ENCODE measurements around the gene ADH4. TPM values are rescaled to one million over a fixed set of nuclear protein-coding genes. Genes with fewer than 3 reads are reported as not detected.
"Not testable (repeated sequence)": the region's sequence is repeated elsewhere in the genome, so short reads cannot be mapped to it uniquely, and the experiment has no call there.

Gene ADH4
- total and polyA plus RNA-seq, 2 donors (not counting 3 experiments of a cell fraction or from before 2014, with no cell fraction given) = not detected

DNA sequence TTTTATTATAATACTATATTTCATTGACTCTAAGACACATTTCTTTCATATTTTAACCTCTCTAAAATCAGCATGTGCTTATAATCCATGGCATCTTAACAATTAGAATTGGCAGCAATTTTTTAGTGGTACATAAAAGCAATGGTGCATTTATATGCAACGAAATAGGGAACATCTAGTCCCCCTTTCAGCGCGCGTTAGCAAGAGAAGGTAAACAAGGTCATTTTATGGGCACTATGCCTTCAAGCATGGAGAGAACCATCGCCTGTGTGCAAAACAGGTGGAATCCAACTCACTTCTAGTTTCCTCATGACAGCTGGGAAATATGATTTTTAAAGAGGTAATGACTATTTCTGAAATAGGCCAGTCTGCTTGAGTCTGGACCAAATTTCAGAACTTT is 61.9 kb downstream of the ADH4 start:
- TF ChIP-seq, protein P1, sequence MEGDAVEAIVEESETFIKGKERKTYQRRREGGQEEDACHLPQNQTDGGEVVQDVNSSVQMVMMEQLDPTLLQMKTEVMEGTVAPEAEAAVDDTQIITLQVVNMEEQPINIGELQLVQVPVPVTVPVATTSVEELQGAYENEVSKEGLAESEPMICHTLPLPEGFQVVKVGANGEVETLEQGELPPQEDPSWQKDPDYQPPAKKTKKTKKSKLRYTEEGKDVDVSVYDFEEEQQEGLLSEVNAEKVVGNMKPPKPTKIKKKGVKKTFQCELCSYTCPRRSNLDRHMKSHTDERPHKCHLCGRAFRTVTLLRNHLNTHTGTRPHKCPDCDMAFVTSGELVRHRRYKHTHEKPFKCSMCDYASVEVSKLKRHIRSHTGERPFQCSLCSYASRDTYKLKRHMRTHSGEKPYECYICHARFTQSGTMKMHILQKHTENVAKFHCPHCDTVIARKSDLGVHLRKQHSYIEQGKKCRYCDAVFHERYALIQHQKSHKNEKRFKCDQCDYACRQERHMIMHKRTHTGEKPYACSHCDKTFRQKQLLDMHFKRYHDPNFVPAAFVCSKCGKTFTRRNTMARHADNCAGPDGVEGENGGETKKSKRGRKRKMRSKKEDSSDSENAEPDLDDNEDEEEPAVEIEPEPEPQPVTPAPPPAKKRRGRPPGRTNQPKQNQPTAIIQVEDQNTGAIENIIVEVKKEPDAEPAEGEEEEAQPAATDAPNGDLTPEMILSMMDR (IDR thresholded peaks at IDR 0.05; ENCODE audit: extremely low read depth in 1 of 2, insufficient read depth in 1 of 2, low read depth in 1 of 2, low read length in 2 of 2) = no peak
- no peak for TF ChIP-seq GATA2 (IDR thresholded peaks at IDR 0.05; ENCODE audit: insufficient read depth, insufficient read length, low read depth, low read length)
- TF ChIP-seq MYC (IDR thresholded peaks at IDR 0.05; ENCODE audit: low read depth, low read length) = no peak
- no peak overlapping the region for H3K9ac ChIP-seq (replicated peaks; ENCODE audit: extremely low read depth, insufficient read depth, low read length)
- no peaks in the 10 kb centered on the region for H3K9me1 ChIP-seq (replicated peaks; ENCODE audit: control insufficient read depth, extremely low read depth, insufficient read depth, low read length)
- FAIRE-seq (no peak), DNase-seq (ENCODE audit: low read depth, low spot score) (no peak)
- intact Hi-C loops (cut with micrococcal nuclease) = loop anchor here (10.0 kb wide), 1 partner anchor 427 kb away; the partner anchor contains the start of gene TSPAN5
- peaks cover 12% of the 10 kb centered on the region for H3K79me2 ChIP-seq (ENCODE audit: control insufficient read depth, insufficient read depth, low read length)
- no peak overlapping the region for H2AFZ ChIP-seq (ENCODE audit: low read depth, low read length)
- H3K4me1 ChIP-seq (ENCODE audit: control insufficient read depth, extremely low read depth, insufficient read depth, low read length) = no peaks in the 10 kb centered on the region
- H4K20me1 ChIP-seq (replicated peaks; ENCODE audit: control insufficient read depth, extremely low read depth, insufficient read depth, low read length) = no peaks in the 10 kb centered on the region
- no peaks in the 10 kb centered on the region for H3K27me3 ChIP-seq (ENCODE audit: control insufficient read depth in 2 of 2, insufficient read depth in 2 of 2, low read length in 2 of 2)
- no peak overlapping the region for H3K4me3 ChIP-seq (replicated peaks in 1 of 3; ENCODE audit: insufficient read depth in 1 of 3, low read depth in 1 of 3, low read length in 3 of 3)
- H3K9me3 ChIP-seq (replicated peaks; ENCODE audit: control insufficient read depth, insufficient read depth, low read length) = no peaks in the 10 kb centered on the region
- no peak overlapping the region for H3K27ac ChIP-seq (ENCODE audit: insufficient read depth, low read depth, low read length)
- ChIA-PET CTCF (no interaction called here), POLR2A (no interaction called here)
- dilution Hi-C loops (cut with MboI; ENCODE audit: extremely low pct_ligation_motif_present, low sequenced_read_pairs) = no loop called here
- H3K4me2 ChIP-seq (ENCODE audit: insufficient read depth, low read length) = no peak overlapping the region
- BruUV-seq (replicated peaks) = no TSS peak
- H3K36me3 ChIP-seq (ENCODE audit: control insufficient read depth in 2 of 2, extremely low read depth in 1 of 2, insufficient read depth in 2 of 2, low read length in 2 of 2) = peaks cover 16 to 17% of the 10 kb centered on the region in 2 experiments

DNA sequence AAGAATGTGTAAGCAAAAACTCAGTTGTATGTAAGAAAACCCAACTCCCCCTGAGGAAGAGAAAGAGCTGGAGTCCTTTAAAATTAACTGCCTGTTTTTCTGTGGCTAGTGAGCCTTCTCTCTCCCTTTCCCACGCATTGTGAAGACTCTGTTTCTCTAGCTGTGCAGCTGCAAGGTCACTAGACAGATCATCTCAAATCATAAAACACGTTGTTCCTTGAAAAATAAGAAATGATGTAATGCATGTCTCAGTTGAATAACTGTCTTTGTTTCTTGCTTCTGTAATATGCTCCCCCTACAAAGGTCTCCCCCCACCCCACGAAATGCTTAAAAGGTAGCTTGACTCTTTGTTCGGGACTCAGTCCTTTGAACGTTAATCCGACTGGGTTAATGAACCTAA is 63.2 kb downstream of the ADH4 start:
- H4K20me1 ChIP-seq (replicated peaks; ENCODE audit: control insufficient read depth, extremely low read depth, insufficient read depth, low read length); H3K4me3 ChIP-seq (replicated peaks in 1 of 3; ENCODE audit: insufficient read depth in 1 of 3, low read depth in 1 of 3, low read length in 3 of 3); POLR2A ChIA-PET; H3K9ac ChIP-seq (replicated peaks; ENCODE audit: extremely low read depth, insufficient read depth, low read length); H3K4me1 ChIP-seq (ENCODE audit: control insufficient read depth, extremely low read depth, insufficient read depth, low read length); H3K9me1 ChIP-seq (replicated peaks; ENCODE audit: control insufficient read depth, extremely low read depth, insufficient read depth, low read length); H3K9me3 ChIP-seq (replicated peaks; ENCODE audit: control insufficient read depth, insufficient read depth, low read length); H2AFZ ChIP-seq (ENCODE audit: low read depth, low read length); H3K79me2 ChIP-seq (ENCODE audit: control insufficient read depth, insufficient read depth, low read length); H3K27me3 ChIP-seq (ENCODE audit: control insufficient read depth in 2 of 2, insufficient read depth in 2 of 2, low read length in 2 of 2); BruUV-seq (replicated peaks); FAIRE-seq; dilution Hi-C loops (cut with MboI; ENCODE audit: extremely low pct_ligation_motif_present, low sequenced_read_pairs); H3K27ac ChIP-seq (ENCODE audit: insufficient read depth, low read depth, low read length); DNase-seq (ENCODE audit: low read depth, low spot score); H3K4me2 ChIP-seq (ENCODE audit: insufficient read depth, low read length): not testable (repeated sequence)
- intact Hi-C loops (cut with micrococcal nuclease) = loop anchor here (10.0 kb wide), 1 partner anchor 426 kb away; the partner anchor contains the start of gene TSPAN5
- CTCF ChIA-PET = interaction anchor here (1.5 kb wide), 1 partner anchor 12 kb away, joined by 4 read pairs; no protein-coding TSS in a partner anchor
- peaks cover 18% of the 10 kb centered on the region in 2 experiments for H3K36me3 ChIP-seq (ENCODE audit: control insufficient read depth in 2 of 2, extremely low read depth in 1 of 2, insufficient read depth in 2 of 2, low read length in 2 of 2)
